ENCODE results near the gene NR1H4.
"Not testable (repeated sequence)": the region's sequence is repeated elsewhere in the genome, so short reads cannot be mapped to it uniquely, and the experiment has no call there.

The NR1H4 gene

GRCh38 chr12:100520048-100520769 is 46.5 kb downstream of the NR1H4 start:
- Mint-ChIP-seq H3K27ac (no peak overlapping the region), H3K4me1 (ENCODE audit: low read depth) (no peaks in the 10 kb centered on the region), H3K27me3 (peaks cover 10% of the 10 kb centered on the region), H3K4me3 (no peak overlapping the region), H3K9me3 (ENCODE audit: low read depth) (no peaks in the 10 kb centered on the region), H3K36me3 (no peaks in the 10 kb centered on the region)

- H3K4me1 Mint-ChIP-seq (ENCODE audit: low read depth): no peaks in the 10 kb centered on the region
- peaks cover 11% of the 10 kb centered on the region for H3K27me3 Mint-ChIP-seq
- H3K27ac Mint-ChIP-seq: no peak overlapping the region
- H3K36me3 Mint-ChIP-seq: no peaks in the 10 kb centered on the region
- H3K9me3 Mint-ChIP-seq (ENCODE audit: low read depth): no peaks in the 10 kb centered on the region
- H3K4me3 Mint-ChIP-seq: no peak overlapping the region
Observed at GRCh38 chr12:100521958-100522357, 48.3 kb downstream of the NR1H4 start.

GRCh38 chr12:100528034-100528433 is 54.4 kb downstream of the NR1H4 start:
- no peaks in the 10 kb centered on the region for H3K36me3 Mint-ChIP-seq
- peaks cover 7% of the 10 kb centered on the region for H3K27me3 Mint-ChIP-seq
- no peaks in the 10 kb centered on the region for H3K4me1 Mint-ChIP-seq (ENCODE audit: low read depth)
- no peaks in the 10 kb centered on the region for H3K9me3 Mint-ChIP-seq (ENCODE audit: low read depth)
- no peak overlapping the region for H3K27ac Mint-ChIP-seq
- no peak overlapping the region for H3K4me3 Mint-ChIP-seq

- Mint-ChIP-seq H3K27me3 (peaks cover 8% of the 10 kb centered on the region), H3K9me3 (ENCODE audit: low read depth) (no peaks in the 10 kb centered on the region), H3K4me3 (no peak overlapping the region), H3K4me1 (ENCODE audit: low read depth) (no peaks in the 10 kb centered on the region), H3K36me3 (no peaks in the 10 kb centered on the region), H3K27ac (no peak overlapping the region)
Observed at GRCh38 chr12:100528471-100529127, 54.9 kb downstream of the NR1H4 start.

GRCh38 chr12:100529756-100530350 is 56.2 kb downstream of the NR1H4 start:
- Mint-ChIP-seq H3K4me3 (no peak overlapping the region), H3K36me3 (no peaks in the 10 kb centered on the region), H3K27me3 (peaks cover 9% of the 10 kb centered on the region), H3K27ac (no peak overlapping the region), H3K4me1 (ENCODE audit: low read depth) (no peaks in the 10 kb centered on the region), H3K9me3 (ENCODE audit: low read depth) (no peaks in the 10 kb centered on the region)

- no peak overlapping the region for H3K27ac Mint-ChIP-seq
- no peaks in the 10 kb centered on the region for H3K4me1 Mint-ChIP-seq (ENCODE audit: low read depth)
- H3K27me3 Mint-ChIP-seq: peaks cover 11% of the 10 kb centered on the region
- no peaks in the 10 kb centered on the region for H3K36me3 Mint-ChIP-seq
- no peaks in the 10 kb centered on the region for H3K9me3 Mint-ChIP-seq (ENCODE audit: low read depth)
- no peak overlapping the region for H3K4me3 Mint-ChIP-seq
Observed at GRCh38 chr12:100533376-100533775, 59.7 kb downstream of the NR1H4 start.

GRCh38 chr12:100534625-100535227 is 61.1 kb downstream of the NR1H4 start:
- H3K27me3 Mint-ChIP-seq: peaks cover 14% of the 10 kb centered on the region
- H3K27ac Mint-ChIP-seq: no peak overlapping the region
- no peaks in the 10 kb centered on the region for H3K9me3 Mint-ChIP-seq (ENCODE audit: low read depth)
- no peaks in the 10 kb centered on the region for H3K4me1 Mint-ChIP-seq (ENCODE audit: low read depth)
- H3K4me3 Mint-ChIP-seq: no peak overlapping the region
- H3K36me3 Mint-ChIP-seq: no peaks in the 10 kb centered on the region

- Mint-ChIP-seq H3K36me3 (no peaks in the 10 kb centered on the region), H3K4me1 (ENCODE audit: low read depth) (no peaks in the 10 kb centered on the region), H3K4me3 (no peak overlapping the region), H3K27me3 (peaks cover 13% of the 10 kb centered on the region), H3K27ac (no peak overlapping the region), H3K9me3 (ENCODE audit: low read depth) (no peaks in the 10 kb centered on the region)
Observed at GRCh38 chr12:100539202-100539601, 65.5 kb downstream of the NR1H4 start.

- Mint-ChIP-seq H3K27me3 (peaks cover 13% of the 10 kb centered on the region), H3K4me3 (no peak overlapping the region), H3K36me3 (no peaks in the 10 kb centered on the region), H3K9me3 (ENCODE audit: low read depth) (no peaks in the 10 kb centered on the region), H3K27ac (no peak overlapping the region), H3K4me1 (ENCODE audit: low read depth) (no peaks in the 10 kb centered on the region)
Observed at GRCh38 chr12:100544165-100544564, 70.5 kb downstream of the NR1H4 start.

GRCh38 chr12:100545092-100545491 is 71.4 kb downstream of the NR1H4 start:
- no peak overlapping the region for H3K4me3 Mint-ChIP-seq
- H3K27me3 Mint-ChIP-seq: peaks cover 12% of the 10 kb centered on the region
- no peaks in the 10 kb centered on the region for H3K9me3 Mint-ChIP-seq (ENCODE audit: low read depth)
- no peak overlapping the region for H3K27ac Mint-ChIP-seq
- H3K4me1 Mint-ChIP-seq (ENCODE audit: low read depth): no peaks in the 10 kb centered on the region
- no peaks in the 10 kb centered on the region for H3K36me3 Mint-ChIP-seq

GRCh38 chr12:100553936-100554335 is 80.3 kb downstream of the NR1H4 start:
- no peaks in the 10 kb centered on the region for H3K9me3 Mint-ChIP-seq (ENCODE audit: low read depth)
- H3K4me3 Mint-ChIP-seq: no peak overlapping the region
- no peak overlapping the region for H3K27ac Mint-ChIP-seq
- H3K36me3 Mint-ChIP-seq: no peaks in the 10 kb centered on the region
- H3K27me3 Mint-ChIP-seq: peaks cover 5% of the 10 kb centered on the region
- no peaks in the 10 kb centered on the region for H3K4me1 Mint-ChIP-seq (ENCODE audit: low read depth)

GRCh38 chr12:100554608-100555077 is 81.0 kb downstream of the NR1H4 start:
- no peaks in the 10 kb centered on the region for H3K36me3 Mint-ChIP-seq
- no peak overlapping the region for H3K4me3 Mint-ChIP-seq
- H3K27ac Mint-ChIP-seq: no peak overlapping the region
- H3K4me1 Mint-ChIP-seq (ENCODE audit: low read depth): no peaks in the 10 kb centered on the region
- H3K9me3 Mint-ChIP-seq (ENCODE audit: low read depth): no peaks in the 10 kb centered on the region
- H3K27me3 Mint-ChIP-seq: peaks cover 5% of the 10 kb centered on the region

GRCh38 chr12:100555722-100556121 is 82.1 kb downstream of the NR1H4 start:
- no peak overlapping the region for H3K27ac Mint-ChIP-seq
- H3K4me1 Mint-ChIP-seq (ENCODE audit: low read depth): no peaks in the 10 kb centered on the region
- H3K9me3 Mint-ChIP-seq (ENCODE audit: low read depth): no peaks in the 10 kb centered on the region
- H3K4me3 Mint-ChIP-seq: no peak overlapping the region
- no peaks in the 10 kb centered on the region for H3K36me3 Mint-ChIP-seq
- H3K27me3 Mint-ChIP-seq: peaks cover 11% of the 10 kb centered on the region

- Mint-ChIP-seq H3K4me1 (ENCODE audit: low read depth) (no peaks in the 10 kb centered on the region), H3K9me3 (ENCODE audit: low read depth) (no peaks in the 10 kb centered on the region), H3K36me3 (no peaks in the 10 kb centered on the region), H3K4me3 (no peak overlapping the region), H3K27ac (no peak overlapping the region), H3K27me3 (peaks cover 12% of the 10 kb centered on the region)
Observed at GRCh38 chr12:100557357-100557756, 83.7 kb downstream of the NR1H4 start.

- H3K27ac Mint-ChIP-seq; H3K9me3 Mint-ChIP-seq (ENCODE audit: low read depth); H3K4me3 Mint-ChIP-seq; H3K4me1 Mint-ChIP-seq (ENCODE audit: low read depth); H3K36me3 Mint-ChIP-seq: not testable (repeated sequence)
- peaks cover 20% of the 10 kb centered on the region for H3K27me3 Mint-ChIP-seq
Observed at GRCh38 chr12:100559261-100559660, 85.6 kb downstream of the NR1H4 start.
